IMR-90 (cell line): ENCODE data around the gene S1PR3. TPM values are rescaled to one million over a fixed set of nuclear protein-coding genes. Genes with fewer than 3 reads are reported as not detected.

Source experiments
- ATAC-seq: fragments of 200-7000 bp; cut with Tn5 transposase; 2 replicates; pipeline ENCODE4 v1.9.1; 2020; ENCODE audit warnings: low read depth, mild to moderate bottlenecking, moderate library complexity
- BruUV-seq: library from RNA; stranded (reverse); fragments of 400-500 nt; replicated peaks from 2 replicates; lab custom pipeline; 2021; lab: Mats Ljungman, UMichigan
- CTCF ChIA-PET: fragments of 300-600 bp; formaldehyde crosslinking; extraction: SDS; loops from one replicate; lab custom pipeline; 2021; ENCODE audit warnings: antibody characterized with exemption; lab: Yijun Ruan, JAX
- POLR2A ChIA-PET: fragments of 300-600 bp; sonication (Branson Sonifier 250); formaldehyde crosslinking; loops from one replicate; lab custom pipeline; 2022; ENCODE audit warnings: antibody characterized with exemption; ENCODE audit not compliant: unreplicated experiment; lab: Charles Lee
- DNase-seq: peaks from one replicate; pipeline ENCODE4 v3.0.0; 2013
- H2AFZ ChIP-seq: replicated peaks from 2 replicates; pipeline ENCODE3; 2013; ENCODE audit warnings: low read length, mild to moderate bottlenecking; ENCODE audit not compliant: poor library complexity
- H2AK5ac ChIP-seq: 2 replicates; pipeline ENCODE4 v1.6.1; 2013; ENCODE audit warnings: low read depth, low read length, inconsistent platforms
- H2AK9ac ChIP-seq: replicated peaks from 2 replicates; pipeline ENCODE3; 2013; ENCODE audit warnings: mild to moderate bottlenecking, low read depth, low read length, moderate library complexity; ENCODE audit not compliant: poor library complexity
- H2BK120ac ChIP-seq: 2 replicates; pipeline ENCODE4 v1.6.1; 2013; ENCODE audit warnings: low read depth, low read length, inconsistent platforms
- H2BK15ac ChIP-seq: 3 replicates; pipeline ENCODE4 v1.6.1; 2013; ENCODE audit warnings: low read depth, low read length, inconsistent platforms
- H2BK20ac ChIP-seq: 2 replicates; pipeline ENCODE4 v1.6.1; 2013; ENCODE audit warnings: low read depth, mild to moderate bottlenecking, inconsistent platforms, low read length, moderate library complexity
- H2BK5ac ChIP-seq: 2 replicates; pipeline ENCODE4 v1.6.1; 2013; ENCODE audit warnings: mild to moderate bottlenecking, low read depth, low read length, inconsistent platforms; ENCODE audit not compliant: poor library complexity, severe bottlenecking
- H3K14ac ChIP-seq: replicated peaks from 2 replicates; pipeline ENCODE4 v1.6.1; 2013; ENCODE audit warnings: low read depth, low read length, inconsistent platforms
- H3K18ac ChIP-seq: 2 replicates; pipeline ENCODE4 v1.6.1; 2013; ENCODE audit warnings: low read depth, low read length, control low read depth
- H3K23ac ChIP-seq: 2 replicates; pipeline ENCODE4 v1.6.1; 2013; ENCODE audit warnings: low read depth, low read length, inconsistent platforms
- H3K27ac ChIP-seq: 2 replicates; pipeline ENCODE4 v1.5.1; 2013; ENCODE audit warnings: mild to moderate bottlenecking, control low read depth, low read length; ENCODE audit not compliant: insufficient read depth
- H3K27me3 ChIP-seq: 2 replicates; pipeline ENCODE4 v1.6.1; 2013; ENCODE audit warnings: low read length; ENCODE audit not compliant: control insufficient read depth, insufficient read depth
- H3K36me3 ChIP-seq: 2 replicates; pipeline ENCODE4 v1.6.1; 2013; ENCODE audit warnings: low read length, mixed read lengths; ENCODE audit not compliant: control insufficient read depth, insufficient read depth
- H3K4ac ChIP-seq: 2 replicates; pipeline ENCODE4 v1.6.1; 2013; ENCODE audit warnings: low read depth, low read length, inconsistent platforms
- H3K4me1 ChIP-seq: 2 replicates; pipeline ENCODE4 v1.6.1; 2013; ENCODE audit warnings: low read length, mixed read lengths; ENCODE audit not compliant: control insufficient read depth, insufficient read depth
- H3K4me2 ChIP-seq: 2 replicates; pipeline ENCODE4 v1.6.1; 2013; ENCODE audit warnings: low read depth, mild to moderate bottlenecking, control low read depth, low read length, moderate library complexity
- H3K4me3 ChIP-seq: 2 replicates; pipeline ENCODE4 v1.5.1; 2013; ENCODE audit warnings: low read depth, mild to moderate bottlenecking, control low read depth, low read length, moderate library complexity; ENCODE audit not compliant: insufficient read depth
- H3K56ac ChIP-seq: 2 replicates; pipeline ENCODE4 v1.6.1; 2013; ENCODE audit warnings: low read length, inconsistent platforms; ENCODE audit not compliant: insufficient read depth; ENCODE audit errors: extremely low read depth
- H3K79me1 ChIP-seq, 2 experiments: 2 replicates each; pipeline ENCODE4 v1.6.1; 2013; ENCODE audit warnings: low read length in 2 of 2, inconsistent platforms in 1 of 2, low read depth in 1 of 2
- H3K9ac ChIP-seq: 2 replicates; pipeline ENCODE4 v1.6.1; 2013; ENCODE audit warnings: low read depth, low read length, control low read depth
- H3K9me1 ChIP-seq: 2 replicates; pipeline ENCODE4 v1.6.1; 2013; ENCODE audit warnings: low read length, inconsistent platforms; ENCODE audit not compliant: insufficient read depth
- H3K9me3 ChIP-seq: 2 replicates; pipeline ENCODE4 v1.6.1; 2013; ENCODE audit warnings: low read length; ENCODE audit not compliant: control insufficient read depth, insufficient read depth
- H4K20me1 ChIP-seq: 2 replicates; pipeline ENCODE4 v1.6.1; 2013; ENCODE audit warnings: low read length, inconsistent platforms; ENCODE audit not compliant: insufficient read depth
- H4K5ac ChIP-seq: 2 replicates; pipeline ENCODE4 v1.6.1; 2013; ENCODE audit warnings: mild to moderate bottlenecking, low read depth, low read length, control low read depth
- H4K8ac ChIP-seq, 2 experiments: 2 replicates each; pipeline ENCODE4 v1.6.1; 2013; ENCODE audit warnings: low read depth in 2 of 2, low read length in 2 of 2, control low read depth in 1 of 2, inconsistent platforms in 1 of 2
- H4K91ac ChIP-seq: 2 replicates; pipeline ENCODE4 v1.6.1; 2013; ENCODE audit warnings: low read depth, low read length, inconsistent platforms; ENCODE audit not compliant: insufficient read depth
- BHLHE40 ChIP-seq: fragments of 150-350 bp; IDR thresholded peaks from 2 replicates; pipeline ENCODE4 v1.6.1; 2016; ENCODE audit warnings: mild to moderate bottlenecking, low read depth, low read length
- CEBPB ChIP-seq: IDR thresholded peaks from 2 replicates; pipeline ENCODE4 v1.6.1; 2012; ENCODE audit warnings: low read depth, low read length, improper control_type of control experiment
- MAFK ChIP-seq: IDR thresholded peaks from 2 replicates; pipeline ENCODE4 v1.6.1; 2012; ENCODE audit warnings: low read depth, low read length, improper control_type of control experiment
- MAZ ChIP-seq: IDR thresholded peaks from 2 replicates; pipeline ENCODE4 v1.6.1; 2012; ENCODE audit warnings: low read depth, mild to moderate bottlenecking, low read length, improper control_type of control experiment, moderate library complexity, borderline replicate concordance
- NFE2L2 ChIP-seq: fragments of 150-350 bp; IDR thresholded peaks from 2 replicates; pipeline ENCODE4 v1.6.1; 2016; ENCODE audit warnings: low read depth, mild to moderate bottlenecking, low read length
- POLR2A ChIP-seq: IDR thresholded peaks from 2 replicates; pipeline ENCODE4 v1.6.1; 2012; ENCODE audit warnings: mild to moderate bottlenecking, low read depth, low read length
- RAD21 ChIP-seq: IDR thresholded peaks from 2 replicates; pipeline ENCODE4 v1.6.1; 2012; ENCODE audit warnings: low read length, improper control_type of control experiment
- SMC3 ChIP-seq: fragments of 150-350 bp; IDR thresholded peaks from 2 replicates; pipeline ENCODE4 v1.6.1; 2016; ENCODE audit warnings: low read depth, mild to moderate bottlenecking, antibody characterized with exemption, low read length, moderate library complexity
- WGBS, 2 experiments: methylation state at CpG; one replicate each; pipeline versions ENCODE4 v1.1.5 to v1.1.7; 2013; ENCODE audit warnings: missing lambda C conversion rate in 2 of 2; ENCODE audit not compliant: insufficient read length in 1 of 2; ENCODE audit errors: extremely low coverage in 2 of 2; 5-methylcytosine and 5-hydroxymethylcytosine counted together
- dilution Hi-C: fragments of 300-500 bp; cut with HindIII; formaldehyde crosslinking; loops from one replicate; pipeline ENCODE4 v1.14.3; 2018; ENCODE audit warnings: low sequenced_read_pairs; ENCODE audit not compliant: unreplicated experiment
- in situ Hi-C: fragments of 300-500 bp; cut with MboI; formaldehyde crosslinking; loops from 3 replicates; pipeline ENCODE4 v1.14.3; 2019; ENCODE audit warnings: low sequenced_read_pairs, inconsistent platforms, mixed read lengths
- intact Hi-C: fragments of 100-400 bp; cut with micrococcal nuclease; formaldehyde crosslinking; loops from 2 replicates; pipeline ENCODE4 v1.10.0; 2022
- polyA plus RNA-seq, 3 experiments: library from polyadenylated mRNA; depleted of rRNA; stranded (reverse); fragments of >200 nt; gene quantifications; 2 replicates each; pipeline ENCODE4 v1.2.3, GENCODE V29; 2012; ENCODE audit warnings: low replicate concordance in 1 of 3
- total RNA-seq: library from RNA; depleted of rRNA; stranded (reverse); fragments of >200 nt; gene quantifications from 2 replicates; pipeline ENCODE4 v1.2.3, GENCODE V29; 2012
- TF ChIP-seq, protein P1 (sequence below): fragments of 150-350 bp; IDR thresholded peaks from 2 replicates; pipeline ENCODE4 v1.6.1; 2017; ENCODE audit warnings: mild to moderate bottlenecking, antibody characterized with exemption, low read length, low read depth
- TF ChIP-seq, protein P2 (sequence below): fragments of 150-350 bp; IDR thresholded peaks from 2 replicates; pipeline ENCODE4 v1.6.1; 2016; ENCODE audit warnings: low read depth, mild to moderate bottlenecking, low read length, moderate library complexity, borderline replicate concordance

Gene S1PR3
- total and polyA plus RNA-seq, 2 of the 4 experiments (the other 2 are of a cell fraction) = 28.4 to 28.7 TPM

- no peaks in the 10 kb centered on the region for H3K79me1 ChIP-seq
- H3K9me3 ChIP-seq = peaks cover 5% of the 10 kb centered on the region; the same call in 1 of the 2 replicates
- no peak overlapping the region for H3K18ac ChIP-seq
- no peak overlapping the region for H3K4me2 ChIP-seq
- H2AFZ ChIP-seq = no peak overlapping the region
- no peak overlapping the region for H2BK5ac ChIP-seq
- WGBS, 2 experiments = no CpG with 5 or more reads among the region's 4 CpGs
- CTCF ChIA-PET = interaction anchor here (0.5 kb wide), 1 partner anchor 245 kb away, joined by 3 read pairs; no protein-coding TSS in a partner anchor
- H3K4ac ChIP-seq = no peak overlapping the region
- no peak overlapping the region for H3K27ac ChIP-seq
- intact Hi-C loops = no loop called here
- H2AK9ac ChIP-seq = no peak overlapping the region
- no peak overlapping the region for H2AK5ac ChIP-seq
- no peak overlapping the region for H4K8ac ChIP-seq
- H3K4me3 ChIP-seq = no peak overlapping the region
- H2BK20ac ChIP-seq = no peak overlapping the region
- TF ChIP-seq RAD21 = no peak
- TF ChIP-seq, protein P1, sequence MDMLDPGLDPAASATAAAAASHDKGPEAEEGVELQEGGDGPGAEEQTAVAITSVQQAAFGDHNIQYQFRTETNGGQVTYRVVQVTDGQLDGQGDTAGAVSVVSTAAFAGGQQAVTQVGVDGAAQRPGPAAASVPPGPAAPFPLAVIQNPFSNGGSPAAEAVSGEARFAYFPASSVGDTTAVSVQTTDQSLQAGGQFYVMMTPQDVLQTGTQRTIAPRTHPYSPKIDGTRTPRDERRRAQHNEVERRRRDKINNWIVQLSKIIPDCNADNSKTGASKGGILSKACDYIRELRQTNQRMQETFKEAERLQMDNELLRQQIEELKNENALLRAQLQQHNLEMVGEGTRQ = no peak
- no peak for TF ChIP-seq MAFK
- TF ChIP-seq POLR2A = no peak
- no peak for TF ChIP-seq SMC3
- no peak for TF ChIP-seq NFE2L2
- no peak for TF ChIP-seq MAZ
- TF ChIP-seq, protein P2, sequence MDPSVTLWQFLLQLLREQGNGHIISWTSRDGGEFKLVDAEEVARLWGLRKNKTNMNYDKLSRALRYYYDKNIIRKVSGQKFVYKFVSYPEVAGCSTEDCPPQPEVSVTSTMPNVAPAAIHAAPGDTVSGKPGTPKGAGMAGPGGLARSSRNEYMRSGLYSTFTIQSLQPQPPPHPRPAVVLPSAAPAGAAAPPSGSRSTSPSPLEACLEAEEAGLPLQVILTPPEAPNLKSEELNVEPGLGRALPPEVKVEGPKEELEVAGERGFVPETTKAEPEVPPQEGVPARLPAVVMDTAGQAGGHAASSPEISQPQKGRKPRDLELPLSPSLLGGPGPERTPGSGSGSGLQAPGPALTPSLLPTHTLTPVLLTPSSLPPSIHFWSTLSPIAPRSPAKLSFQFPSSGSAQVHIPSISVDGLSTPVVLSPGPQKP = no peak
- no peak for TF ChIP-seq BHLHE40
- TF ChIP-seq CEBPB = no peak
- no peaks in the 10 kb centered on the region for H3K4me1 ChIP-seq
- no peak overlapping the region for H4K91ac ChIP-seq
- no peak overlapping the region for H2BK15ac ChIP-seq
- POLR2A ChIA-PET = no interaction called here
- H4K20me1 ChIP-seq = no peaks in the 10 kb centered on the region; the same call in 1 of the 2 replicates
- in situ Hi-C loops = no loop called here
- H3K9ac ChIP-seq = no peak overlapping the region
- H4K5ac ChIP-seq = no peak overlapping the region
- no peak overlapping the region for H3K23ac ChIP-seq
- no TSS peak for BruUV-seq
- H3K27me3 ChIP-seq = peaks cover 21% of the 10 kb centered on the region
- H3K9me1 ChIP-seq = peaks cover 4% of the 10 kb centered on the region; the same call in 1 of the 2 replicates
- ATAC-seq = no peak
- H2BK120ac ChIP-seq = no peak overlapping the region
- H3K14ac ChIP-seq = no peak overlapping the region
- H3K56ac ChIP-seq = no peak overlapping the region
- no peak for DNase-seq
- dilution Hi-C loops = no loop called here
- no peaks in the 10 kb centered on the region for H3K36me3 ChIP-seq
Measured at GRCh38 chr9:88968799-88969198, 22.5 kb upstream of the S1PR3 start.
